ENCODE measurements around the gene SLC16A3. TPM values are rescaled to one million over a fixed set of nuclear protein-coding genes. Genes with fewer than 3 reads are reported as not detected.
A peak's percentile ranks its signal among the peaks of the same experiment; 100 is the strongest.

SLC16A3 gene
- total and polyA plus RNA-seq, 2 of the 8 experiments (the other 6 are each of a cell fraction or from before 2014, with no cell fraction given): 3.8 to 8.7 TPM

DNA sequence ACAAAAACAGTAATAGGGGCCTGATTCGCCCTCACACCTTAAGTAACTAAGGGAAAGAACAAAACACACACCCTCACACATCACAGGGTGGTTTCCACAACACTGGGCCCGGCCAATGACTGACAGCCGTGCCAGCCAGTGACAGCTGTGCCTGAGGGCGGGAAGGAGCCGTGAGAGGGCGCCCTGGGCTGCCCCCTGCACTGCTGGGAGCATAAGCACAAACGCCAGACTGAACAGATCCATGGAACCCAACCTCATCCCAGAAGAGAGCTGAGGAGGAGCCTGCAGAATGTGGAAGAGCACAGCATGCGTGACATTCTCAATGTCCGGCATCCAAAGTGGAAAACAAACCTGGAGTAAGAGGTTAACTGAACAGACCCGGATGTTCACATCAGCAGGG, 28.6 kb downstream of the SLC16A3 start:
- Histone ChIP-seq H3K4me2 (ENCODE audit: insufficient read depth in 1 of 2, low read depth in 2 of 2, low read length in 2 of 2) (no peak overlapping the region), H3K18ac (ENCODE audit: extremely low read depth, low read length) (no peak overlapping the region), H2AFZ (ENCODE audit: low read length) (no peak overlapping the region), H2BK5ac (ENCODE audit: low read depth, low read length) (no peak overlapping the region), H2BK20ac (ENCODE audit: low read length) (no peak overlapping the region), H3K79me1 (ENCODE audit: low read depth, low read length) (peaks cover 23% of the 10 kb centered on the region), H3K23ac (ENCODE audit: insufficient read length) (no peak overlapping the region), H3K9me3 (ENCODE audit: insufficient read depth in 2 of 2, low read depth in 1 of 2, low read length in 1 of 2) (peaks cover 0 to 4% of the 10 kb centered on the region in 2 experiments; a peak in 1 of 4 replicates), H2AK5ac (ENCODE audit: low read depth, low read length) (no peak overlapping the region), H3K79me2 (ENCODE audit: control insufficient read depth in 1 of 2, insufficient read depth in 2 of 2, low read length in 2 of 2) (peaks cover 5 to 71% of the 10 kb centered on the region in 2 experiments; a peak in 3 of 4 replicates), H2BK120ac (replicated peaks; ENCODE audit: low read depth, low read length) (no peak overlapping the region), H3K4me1 (replicated peaks in 1 of 4; ENCODE audit: control insufficient read depth in 3 of 4, insufficient read depth in 4 of 4, low read length in 3 of 4) (no peaks in the 10 kb centered on the region), H3K56ac (replicated peaks; ENCODE audit: insufficient read length, low read depth, low read length) (no peak overlapping the region), H3K9ac (replicated peaks in 1 of 4; ENCODE audit: extremely low read depth in 1 of 4, low read depth in 3 of 4, low read length in 3 of 4) (no peak overlapping the region), H2BK15ac (ENCODE audit: low read length) (no peak overlapping the region), H3K23me2 (ENCODE audit: low read depth, low read length) (no peaks in the 10 kb centered on the region), H3K36me3 (ENCODE audit: control insufficient read depth in 2 of 4, insufficient read depth in 4 of 4, low read length in 3 of 4) (peaks cover 34 to 84% (median 68%) of the 10 kb centered on the region in 4 experiments), H3K4me3 (ENCODE audit: extremely low read depth in 1 of 4, insufficient read depth in 2 of 4, low read depth in 3 of 4, low read length in 4 of 4) (no peak overlapping the region), H4K20me1 (replicated peaks in 1 of 2; ENCODE audit: control insufficient read depth in 1 of 2, insufficient read depth in 2 of 2, low read length in 2 of 2) (peaks cover 27 to 40% of the 10 kb centered on the region in 2 experiments), H4K8ac (ENCODE audit: extremely low read depth, insufficient read depth, low read length) (no peak overlapping the region), H4K5ac (ENCODE audit: insufficient read length, low read depth, low read length) (no peak overlapping the region), H4K91ac (replicated peaks; ENCODE audit: insufficient read length, low read length) (no peak overlapping the region), H3K27me3 (replicated peaks in 1 of 4; ENCODE audit: control insufficient read depth in 3 of 4, extremely low read depth in 1 of 4, insufficient read depth in 3 of 4, low read length in 3 of 4) (no peaks in the 10 kb centered on the region), H3K4ac (replicated peaks; ENCODE audit: insufficient read length, low read depth, low read length) (no peak overlapping the region), H2BK12ac (ENCODE audit: low read depth, low read length) (no peak overlapping the region), H3K14ac (ENCODE audit: insufficient read length) (no peak overlapping the region), H3K27ac (ENCODE audit: low read depth, low read length) (no peak overlapping the region)
- FAIRE-seq (no peak), DNase-seq (ENCODE audit: low read depth in 1 of 2, low spot score in 2 of 2) (no peak)
- ChIA-PET POLR2A (ENCODE audit: partially characterized antibody) (interaction anchor here (0.6 to 1.7 kb wide), 2 partner anchors 11 to 12 kb away, joined by 3 to 4 read pairs; no protein-coding TSS in a partner anchor), CTCF (ENCODE audit: partially characterized antibody) (no interaction called here)
- TF ChIP-seq SIN3A (conservative IDR thresholded peaks at IDR 0.05 in 1 of 2, IDR thresholded peaks at IDR 0.05 in 1 of 2; ENCODE audit: low read depth in 1 of 2, low read length in 2 of 2) (0 out of 4 replicates have a peak, but pooled peaks of 1 of the 2 experiments have one; percentile 22), YY1 (IDR thresholded peaks at IDR 0.05; ENCODE audit: low read depth, low read length) (no peak), CHD2 (IDR thresholded peaks at IDR 0.05; ENCODE audit: low read length) (0 out of 2 replicates have a peak, but pooled peaks have one; percentile 50), POU5F1 (IDR thresholded peaks at IDR 0.05; ENCODE audit: low read depth, low read length) (no peak), SP1 (IDR thresholded peaks at IDR 0.05; ENCODE audit: low read depth, low read length) (peak; percentile 80), TAF7 (optimal IDR thresholded peaks at IDR 0.05; ENCODE audit: borderline replicate concordance, low read depth, low read length) (no peak), RFX5 (IDR thresholded peaks at IDR 0.05; ENCODE audit: borderline replicate concordance, low read depth, low read length) (no peak), SP2 (IDR thresholded peaks at IDR 0.05; ENCODE audit: low read length) (peak; percentile 13; the same call in 1 of the 2 replicates), HDAC6 (IDR thresholded peaks at IDR 0.05; ENCODE audit: low read depth, low read length) (no peak)
- 89% methylated on average over 10 of the region's 10 CpGs; no CpG with 5 or more reads in 1 of the 2 experiments for WGBS, 2 experiments (ENCODE audit: extremely low coverage in 1 of 2, insufficient coverage in 1 of 2, insufficient read length in 1 of 2, insufficient replicate concordance in 2 of 2, low coverage in 1 of 2, low lambda C conversion rate in 2 of 2, missing lambda C conversion rate in 1 of 2)

All from H1 (cell line).